ENCODE results near the gene ALDH1A3.

Gene ALDH1A3

DNA sequence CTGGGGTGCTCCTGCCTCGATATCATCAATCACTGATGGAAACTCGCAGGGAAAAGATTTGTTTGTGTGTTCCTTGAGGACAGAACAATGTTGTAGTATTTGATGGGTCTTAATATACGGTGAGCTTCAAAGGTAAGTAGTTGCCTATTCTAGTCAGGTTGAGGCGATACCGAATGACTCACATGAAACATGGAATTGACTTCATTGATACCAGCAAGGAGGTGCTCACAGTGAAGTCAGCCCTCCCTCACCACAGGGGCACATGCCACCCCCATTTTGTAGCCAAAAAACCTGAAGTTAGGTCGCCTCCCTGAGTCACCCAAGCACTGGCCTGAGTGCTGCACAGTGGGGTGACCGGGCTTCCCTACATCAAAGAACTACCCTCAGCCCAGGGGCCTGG is 3.7 kb upstream of the ALDH1A3 start:
- no peak for DNase-seq (ENCODE audit: low read depth, low spot score)
- no peak for TF ChIP-seq FOXP2 (optimal IDR thresholded peaks at IDR 0.05; ENCODE audit: control extremely low read depth, extremely low read length, insufficient read depth)
- TF ChIP-seq EZH2 (IDR thresholded peaks at IDR 0.05), result no peak
- TF ChIP-seq POLR2AphosphoS5 (IDR thresholded peaks at IDR 0.05; ENCODE audit: borderline replicate concordance, low read depth, low read length), result no peak
- H3K9me3 ChIP-seq (ENCODE audit: low read depth, low read length), result no peaks in the 10 kb centered on the region
- H3K9ac ChIP-seq (ENCODE audit: insufficient read length), result no peak overlapping the region
- no peak overlapping the region for H3K4me3 ChIP-seq
- H3K27ac ChIP-seq, result no peak overlapping the region
- no peaks in the 10 kb centered on the region for H3K36me3 ChIP-seq (ENCODE audit: insufficient read depth, low read length)

DNA sequence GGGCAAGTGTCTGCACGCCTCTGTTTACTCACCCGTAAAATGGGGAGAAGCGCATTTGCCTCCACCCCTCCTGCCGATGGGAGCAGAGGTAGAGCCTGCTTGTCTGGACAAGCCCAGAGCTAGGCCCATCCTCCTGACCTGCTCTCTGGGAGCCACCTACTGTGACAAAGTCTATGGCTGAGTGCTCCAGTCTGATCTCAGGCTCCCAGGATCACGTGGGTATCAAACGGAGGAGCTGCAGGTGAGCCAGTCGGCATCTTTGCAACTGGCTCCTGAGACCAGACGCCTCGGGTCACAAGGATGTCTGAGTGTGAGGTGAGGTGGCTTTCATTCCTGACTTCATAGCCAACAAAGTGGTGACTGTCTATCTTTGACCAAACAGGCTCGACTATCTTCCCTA is 2.1 kb upstream of the ALDH1A3 start:
- no peak for DNase-seq (ENCODE audit: low read depth, low spot score)
- no peaks in the 10 kb centered on the region for H3K9me3 ChIP-seq (ENCODE audit: low read depth, low read length)
- no peak overlapping the region for H3K9ac ChIP-seq (ENCODE audit: insufficient read length)
- TF ChIP-seq FOXP2 (optimal IDR thresholded peaks at IDR 0.05; ENCODE audit: control extremely low read depth, extremely low read length, insufficient read depth) (no peak), POLR2AphosphoS5 (IDR thresholded peaks at IDR 0.05; ENCODE audit: borderline replicate concordance, low read depth, low read length) (no peak), EZH2 (IDR thresholded peaks at IDR 0.05) (no peak)
- H3K4me3 ChIP-seq, result no peak overlapping the region
- no peak overlapping the region for H3K27ac ChIP-seq
- no peaks in the 10 kb centered on the region for H3K36me3 ChIP-seq (ENCODE audit: insufficient read depth, low read length)

DNA sequence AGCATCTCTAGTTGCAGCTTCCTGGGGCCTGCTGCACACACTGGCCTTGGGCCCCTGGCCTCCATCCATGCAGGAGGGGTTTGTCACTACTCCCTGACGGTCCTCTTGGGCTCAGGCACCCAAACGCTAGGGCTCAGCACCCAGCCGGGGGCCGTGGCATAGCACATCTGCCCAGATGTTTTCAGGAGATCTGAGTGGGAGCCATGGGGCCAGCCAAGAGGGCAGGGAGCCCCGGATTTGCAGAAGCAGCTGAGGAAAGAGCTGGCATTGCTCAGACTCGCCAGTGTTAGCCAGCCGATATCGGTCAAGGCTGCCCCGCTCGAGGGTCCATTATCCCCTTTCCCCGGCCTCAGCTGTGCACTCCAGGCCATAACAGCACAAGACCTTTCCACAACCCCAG is 1.5 kb upstream of the ALDH1A3 start:
- no peak overlapping the region for H3K4me3 ChIP-seq
- DNase-seq (ENCODE audit: low read depth, low spot score), result no peak
- no peaks in the 10 kb centered on the region for H3K36me3 ChIP-seq (ENCODE audit: insufficient read depth, low read length)
- no peak for TF ChIP-seq POLR2AphosphoS5 (IDR thresholded peaks at IDR 0.05; ENCODE audit: borderline replicate concordance, low read depth, low read length)
- H3K9me3 ChIP-seq (ENCODE audit: low read depth, low read length), result no peaks in the 10 kb centered on the region
- H3K27ac ChIP-seq, result no peak overlapping the region
- H3K9ac ChIP-seq (ENCODE audit: insufficient read length), result no peak overlapping the region

DNA sequence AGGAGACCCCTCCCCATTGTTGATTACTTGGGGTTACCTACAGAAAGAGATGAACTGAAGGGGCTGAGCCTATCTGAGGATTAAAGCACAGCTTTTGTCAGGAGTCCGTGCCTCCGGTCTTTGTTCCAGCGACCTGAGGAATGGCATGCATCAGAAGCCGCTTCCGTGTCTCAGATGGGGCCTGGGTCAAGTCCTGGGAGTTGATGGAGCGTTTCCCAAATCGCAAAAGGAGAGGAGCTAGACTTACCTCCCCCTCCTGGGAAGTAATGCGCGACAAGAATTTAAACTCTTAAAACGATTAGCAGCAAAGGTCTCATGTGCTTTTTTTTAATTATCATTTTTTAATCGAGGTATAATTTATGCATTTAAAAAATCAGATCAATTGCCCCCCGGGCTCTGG is 983 bp upstream of the ALDH1A3 start:
- Histone ChIP-seq H3K36me3 (ENCODE audit: insufficient read depth, low read length) (no peaks in the 10 kb centered on the region), H3K27ac (no peak overlapping the region), H3K4me3 (peak overlapping the region; percentile 38; the same call in 1 of the 2 replicates), H3K9ac (ENCODE audit: insufficient read length) (no peak overlapping the region), H3K9me3 (ENCODE audit: low read depth, low read length) (no peaks in the 10 kb centered on the region)
- TF ChIP-seq FOXP2 (optimal IDR thresholded peaks at IDR 0.05; ENCODE audit: control extremely low read depth, extremely low read length, insufficient read depth), result no peak
- no peak for TF ChIP-seq EZH2 (IDR thresholded peaks at IDR 0.05)
- TF ChIP-seq POLR2AphosphoS5 (IDR thresholded peaks at IDR 0.05; ENCODE audit: borderline replicate concordance, low read depth, low read length), result no peak
- no peak for DNase-seq (ENCODE audit: low read depth, low spot score)

DNA sequence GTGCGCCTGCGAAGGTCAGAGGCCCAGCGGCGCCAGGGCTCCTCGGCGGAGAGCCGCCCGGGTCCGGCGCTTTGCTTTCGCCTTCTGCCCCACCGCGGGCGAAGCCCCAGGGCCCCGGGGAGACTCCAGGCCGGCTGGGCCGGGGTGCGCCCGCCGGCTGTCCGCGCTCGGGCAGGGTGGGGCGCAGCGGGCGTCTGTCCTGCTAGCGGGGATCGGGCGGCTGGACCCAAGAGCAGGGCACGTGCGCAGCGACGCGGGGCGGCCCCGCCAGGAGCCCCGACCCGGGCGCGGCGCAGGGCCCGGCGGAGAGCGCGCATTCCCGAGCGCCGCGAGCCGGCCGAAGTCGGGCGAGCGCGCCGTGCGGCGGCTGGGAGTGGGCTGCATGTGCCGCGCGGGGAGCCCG is 569 bp upstream of the ALDH1A3 start:
- peak overlapping the region; percentile 38; the same call in 1 of the 2 replicates for H3K4me3 ChIP-seq
- H3K27ac ChIP-seq, result no peak overlapping the region
- no peak for DNase-seq (ENCODE audit: low read depth, low spot score)
- no peak overlapping the region for H3K9ac ChIP-seq (ENCODE audit: insufficient read length)
- no peaks in the 10 kb centered on the region for H3K9me3 ChIP-seq (ENCODE audit: low read depth, low read length)
- no peak for TF ChIP-seq FOXP2 (optimal IDR thresholded peaks at IDR 0.05; ENCODE audit: control extremely low read depth, extremely low read length, insufficient read depth)
- H3K36me3 ChIP-seq (ENCODE audit: insufficient read depth, low read length), result no peaks in the 10 kb centered on the region

DNA sequence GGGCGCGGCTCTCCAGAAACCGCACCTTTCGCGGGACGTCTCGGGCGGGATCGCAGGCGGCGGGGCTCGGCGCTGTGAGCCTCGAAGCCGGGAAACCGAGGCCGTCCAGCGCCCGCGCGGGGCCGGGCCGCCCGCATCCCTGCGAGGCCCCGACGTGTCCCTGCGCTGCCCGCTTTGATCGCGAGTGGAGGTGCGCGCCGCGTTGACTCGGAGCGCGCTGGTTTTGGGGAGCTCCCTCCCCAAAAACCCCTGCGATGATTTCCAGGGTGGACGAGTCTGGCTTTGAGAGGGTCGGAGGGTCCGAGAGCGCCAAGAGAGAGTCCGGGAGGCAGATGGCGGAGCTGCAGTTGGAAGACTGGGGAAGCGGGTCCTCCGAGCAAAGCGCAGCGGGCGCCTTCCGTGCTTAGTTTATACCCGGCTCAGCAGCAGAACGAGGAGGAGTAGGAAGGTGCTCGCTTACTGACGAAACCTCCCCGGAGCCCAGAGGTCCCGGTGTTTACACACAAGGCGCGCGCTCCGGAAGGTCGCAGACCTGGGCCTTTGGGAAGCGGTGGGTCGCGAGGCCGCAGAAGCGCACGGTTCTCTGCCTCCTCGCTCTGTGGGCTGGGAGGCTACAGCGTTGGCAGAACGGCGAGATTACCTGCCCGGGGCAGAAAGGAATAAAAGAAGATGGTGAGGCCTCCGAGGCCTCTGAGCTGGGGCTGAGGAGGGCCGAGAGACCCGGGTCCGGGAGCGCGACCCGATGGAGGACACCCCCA is 687 bp downstream of the ALDH1A3 start:
- no peak overlapping the region for H3K27ac ChIP-seq
- DNase-seq (ENCODE audit: low read depth, low spot score), result no peak

DNA sequence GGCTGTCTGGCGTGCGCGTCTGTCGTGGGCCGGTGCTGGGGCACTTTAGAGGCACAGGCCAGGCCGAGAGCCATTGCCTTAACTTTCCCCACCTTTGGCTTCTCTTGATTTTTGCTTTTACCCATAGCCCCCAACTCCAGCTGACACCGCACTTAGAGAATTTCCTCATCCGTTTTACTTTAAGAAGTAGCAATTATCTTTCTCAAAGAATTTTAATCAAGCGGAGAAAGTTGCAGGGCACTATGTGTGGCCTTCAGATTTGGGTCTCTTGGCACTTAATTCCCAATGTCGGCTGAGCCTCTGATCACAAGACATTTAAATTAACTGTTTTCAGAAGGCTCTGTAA is 1.2 kb downstream of the ALDH1A3 start:
- no peak overlapping the region for H3K9ac ChIP-seq (ENCODE audit: insufficient read length)
- H3K9me3 ChIP-seq (ENCODE audit: low read depth, low read length), result no peaks in the 10 kb centered on the region
- H3K36me3 ChIP-seq (ENCODE audit: insufficient read depth, low read length), result no peaks in the 10 kb centered on the region
- no peak for TF ChIP-seq FOXP2 (optimal IDR thresholded peaks at IDR 0.05; ENCODE audit: control extremely low read depth, extremely low read length, insufficient read depth)
- no peak for TF ChIP-seq POLR2AphosphoS5 (IDR thresholded peaks at IDR 0.05; ENCODE audit: borderline replicate concordance, low read depth, low read length)
- no peak for DNase-seq (ENCODE audit: low read depth, low spot score)
- no peak overlapping the region for H3K27ac ChIP-seq
- H3K4me3 ChIP-seq, result no peak overlapping the region

More for the DNA sequence above, 687 bp downstream of the ALDH1A3 start:
- H3K9ac ChIP-seq (ENCODE audit: insufficient read length), result no peak overlapping the region
- no peaks in the 10 kb centered on the region for H3K36me3 ChIP-seq (ENCODE audit: insufficient read depth, low read length)
- H3K4me3 ChIP-seq, result no peak overlapping the region
- no peaks in the 10 kb centered on the region for H3K9me3 ChIP-seq (ENCODE audit: low read depth, low read length)
- no peak for TF ChIP-seq POLR2AphosphoS5 (IDR thresholded peaks at IDR 0.05; ENCODE audit: borderline replicate concordance, low read depth, low read length)
- TF ChIP-seq EZH2 (IDR thresholded peaks at IDR 0.05), result no peak
- TF ChIP-seq FOXP2 (optimal IDR thresholded peaks at IDR 0.05; ENCODE audit: control extremely low read depth, extremely low read length, insufficient read depth), result no peak

DNA sequence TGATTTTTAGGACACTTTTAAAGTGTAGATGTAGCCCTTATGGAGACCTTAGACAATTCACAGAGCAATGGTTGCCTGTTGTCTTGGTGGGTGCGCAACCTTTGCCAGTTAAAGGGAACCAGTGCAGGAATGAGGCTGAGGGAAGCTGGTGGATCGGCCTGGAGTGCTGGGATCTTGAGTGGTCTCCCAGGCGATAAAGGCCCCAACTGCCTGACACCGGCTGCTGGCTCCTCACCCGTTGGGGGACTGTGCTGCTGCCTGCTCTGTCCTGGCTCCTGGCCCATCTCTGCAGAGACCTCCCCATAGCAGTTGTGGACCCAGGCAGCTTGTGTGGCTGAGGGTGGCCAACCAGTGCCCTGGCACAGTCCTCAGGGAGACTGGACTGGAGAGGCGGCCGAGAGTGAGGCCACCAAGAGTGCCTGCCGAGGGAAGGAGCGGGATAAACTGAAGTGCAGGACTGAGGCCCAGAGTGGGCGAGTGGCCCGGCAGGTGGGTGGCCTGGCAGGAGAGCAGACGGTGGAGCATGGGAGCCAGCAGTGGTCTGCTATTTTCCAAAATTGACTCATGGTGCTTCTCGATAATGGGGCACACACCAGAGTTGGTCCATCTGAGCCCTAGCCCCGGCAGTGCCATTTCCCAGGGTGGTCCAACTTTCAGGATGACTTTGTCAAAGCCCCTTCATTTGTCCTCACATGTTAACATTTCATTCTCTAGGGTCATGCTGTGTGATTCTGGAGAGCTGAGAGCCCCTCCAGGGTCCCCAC is 2.1 kb downstream of the ALDH1A3 start:
- TF ChIP-seq FOXP2 (optimal IDR thresholded peaks at IDR 0.05; ENCODE audit: control extremely low read depth, extremely low read length, insufficient read depth) (no peak), POLR2AphosphoS5 (IDR thresholded peaks at IDR 0.05; ENCODE audit: borderline replicate concordance, low read depth, low read length) (no peak), EZH2 (IDR thresholded peaks at IDR 0.05) (no peak)
- H3K27ac ChIP-seq, result no peak overlapping the region

More for the DNA sequence above, 2.1 kb downstream of the ALDH1A3 start:
- H3K9me3 ChIP-seq (ENCODE audit: low read depth, low read length), result no peaks in the 10 kb centered on the region
- no peak overlapping the region for H3K4me3 ChIP-seq
- no peak for DNase-seq (ENCODE audit: low read depth, low spot score)
- no peak overlapping the region for H3K9ac ChIP-seq (ENCODE audit: insufficient read length)
- H3K36me3 ChIP-seq (ENCODE audit: insufficient read depth, low read length), result no peaks in the 10 kb centered on the region
